SK-MEL-5 (cell line): ENCODE measurements around the gene SLC35B2. TPM values are rescaled to one million over a fixed set of nuclear protein-coding genes. Genes with fewer than 3 reads are reported as not detected.

Experiments
- DNase-seq: peaks from one replicate; pipeline ENCODE4 v3.0.0-alpha.2; 2016; ENCODE audit warnings: low read depth, low spot score
- in situ Hi-C: cut with HindIII; loops from 2 replicates; pipeline ENCODE4 v1.10.0; 2016; ENCODE audit warnings: low sequenced_read_pairs, high pct_unique_total_duplicates, low pct_unique_long_range_greater_than_20kb
- total RNA-seq: library from RNA; depleted of rRNA; stranded (reverse); fragments of >200 nt; shearing (Covaris generic); gene quantifications from 2 replicates; pipeline ENCODE4 v1.2.3, GENCODE V29; 2014

SLC35B2 gene
- total RNA-seq, 1 experiment from 2014 or later: 334 TPM

DNA sequence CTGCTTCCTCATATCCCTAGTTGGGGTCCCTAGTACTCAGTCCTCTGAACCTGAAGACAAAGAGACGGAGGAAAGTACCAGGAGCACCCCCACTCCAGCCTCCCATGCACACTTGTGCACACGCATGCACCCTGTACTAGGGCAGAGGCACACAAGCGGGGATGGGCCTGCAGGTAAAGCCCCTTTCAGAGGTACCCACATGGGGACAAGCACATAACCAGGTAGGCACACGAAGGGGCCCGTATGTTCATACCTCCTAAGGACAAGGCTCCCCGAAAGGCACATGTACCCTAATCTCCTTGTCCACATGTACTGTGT is 14.0 kb upstream of the SLC35B2 start:
- in situ Hi-C loops: no loop called here
- no peak for DNase-seq

DNA sequence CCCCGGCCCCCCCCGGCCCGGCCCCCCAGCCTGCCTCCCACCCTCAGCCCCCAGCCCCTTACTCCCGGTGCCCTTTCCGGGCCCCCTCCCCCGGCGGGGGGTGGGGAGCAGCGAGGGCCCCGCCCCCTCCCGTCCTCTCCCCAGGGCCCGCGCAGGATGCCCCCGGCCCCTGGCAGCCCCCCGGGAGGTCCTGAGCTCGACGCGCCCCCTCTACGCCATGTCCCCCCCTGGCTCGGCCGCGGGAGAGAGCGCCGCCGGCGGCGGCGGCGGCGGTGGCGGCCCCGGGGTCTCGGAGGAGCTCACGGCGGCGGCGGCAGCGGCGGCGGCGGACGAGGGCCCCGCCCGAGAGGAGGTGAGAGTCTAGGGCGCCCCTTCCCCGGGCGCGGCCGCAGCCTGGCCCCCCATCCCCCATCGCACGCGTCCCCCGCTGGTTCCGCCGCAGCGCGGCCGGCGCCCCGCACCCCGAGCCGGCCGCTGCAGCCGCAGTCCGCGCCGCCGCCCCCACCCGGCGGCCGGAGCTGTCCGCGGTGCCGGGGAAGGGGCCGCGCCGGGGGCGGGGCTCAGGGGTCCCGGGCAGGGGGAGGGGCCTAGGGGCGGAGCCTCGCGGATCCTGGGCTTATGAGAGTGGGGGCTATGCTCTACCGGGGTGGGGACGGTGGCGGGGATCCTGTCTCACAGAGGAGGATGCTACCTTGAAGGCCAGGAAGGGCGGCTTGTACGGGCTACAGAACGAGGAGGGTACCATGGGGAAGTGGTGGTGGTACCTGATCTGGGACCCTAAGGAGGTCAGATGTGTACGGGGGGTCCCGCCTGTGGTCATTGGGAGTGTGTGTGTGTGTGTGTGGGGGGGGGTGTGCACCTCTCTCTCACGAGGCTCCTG is 13.4 kb upstream of the SLC35B2 start:
- DNase-seq: no peak
- in situ Hi-C loops: no loop called here

DNA sequence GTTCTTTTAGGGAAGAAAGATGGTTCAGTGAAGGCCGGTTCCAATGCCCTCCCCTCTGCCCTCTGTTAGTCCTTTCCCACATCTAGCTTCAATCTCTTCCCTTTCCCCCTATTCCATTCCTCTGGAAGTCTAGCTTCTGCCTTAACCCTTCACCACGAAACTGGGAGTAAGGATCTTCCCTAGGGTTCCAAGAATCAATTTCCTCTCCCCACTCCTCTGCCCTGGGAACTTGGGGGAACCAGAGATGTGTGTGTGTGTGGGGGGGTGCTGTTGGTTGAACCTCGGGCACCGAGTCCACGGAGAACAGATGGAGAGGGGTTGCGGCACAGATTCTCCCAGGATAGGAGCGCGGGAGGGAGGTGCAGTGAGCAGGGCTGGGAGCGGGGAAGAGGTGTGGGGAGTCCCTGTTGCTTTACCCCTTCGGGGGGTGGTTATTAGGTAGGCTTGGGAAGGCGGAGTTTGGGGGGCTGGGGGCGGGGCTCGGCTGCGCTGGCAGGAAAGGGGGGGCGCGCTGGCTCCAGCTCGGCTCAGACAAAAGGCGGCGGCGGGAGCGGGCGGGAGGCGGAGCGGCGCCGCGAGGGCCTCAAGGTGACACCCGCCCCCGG is 12.7 kb upstream of the SLC35B2 start, which contains the start of gene TMEM151B:
TSS of gene TMEM151B (plus strand) at position 530 of the 605 bp plus-strand sequence. CDS start 293 bp downstream, outside the sequence.
- no peak for DNase-seq
- in situ Hi-C loops: no loop called here

DNA sequence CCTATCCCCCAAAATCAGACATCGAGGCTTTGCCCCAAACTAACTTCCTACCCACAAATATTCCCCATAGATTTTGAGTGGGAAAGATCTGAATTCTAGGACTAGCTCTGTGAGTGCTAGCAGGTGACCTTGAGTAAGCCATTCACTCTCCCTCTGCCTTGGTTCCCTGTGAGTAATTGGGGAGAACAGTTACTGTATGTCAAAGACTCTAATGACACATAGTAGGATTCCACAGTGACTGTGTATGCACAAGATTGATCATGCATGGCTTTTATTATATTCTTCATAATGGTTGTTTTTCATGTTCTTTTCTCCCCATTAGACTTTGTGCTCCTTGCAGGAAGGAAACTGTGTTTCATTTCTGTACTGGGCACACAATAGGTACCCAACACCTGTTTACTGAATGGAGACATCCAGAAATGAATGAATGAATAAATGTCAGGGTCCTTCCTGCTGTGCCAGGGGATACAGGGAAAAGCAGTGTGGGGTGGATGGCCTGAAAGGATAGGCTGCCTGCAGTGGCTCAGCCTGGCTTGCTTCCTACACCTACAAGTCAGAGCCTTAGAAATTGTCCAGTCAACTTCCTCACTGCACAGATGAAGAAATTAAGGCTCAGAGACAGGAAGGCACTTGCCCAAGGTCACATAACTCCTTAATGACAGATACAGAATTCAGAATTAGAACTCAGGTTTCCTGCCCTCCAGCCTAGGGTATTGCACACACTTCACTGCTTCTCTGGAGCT is 12.0 kb upstream of the SLC35B2 start:
- in situ Hi-C loops: no loop called here
- no peak for DNase-seq

DNA sequence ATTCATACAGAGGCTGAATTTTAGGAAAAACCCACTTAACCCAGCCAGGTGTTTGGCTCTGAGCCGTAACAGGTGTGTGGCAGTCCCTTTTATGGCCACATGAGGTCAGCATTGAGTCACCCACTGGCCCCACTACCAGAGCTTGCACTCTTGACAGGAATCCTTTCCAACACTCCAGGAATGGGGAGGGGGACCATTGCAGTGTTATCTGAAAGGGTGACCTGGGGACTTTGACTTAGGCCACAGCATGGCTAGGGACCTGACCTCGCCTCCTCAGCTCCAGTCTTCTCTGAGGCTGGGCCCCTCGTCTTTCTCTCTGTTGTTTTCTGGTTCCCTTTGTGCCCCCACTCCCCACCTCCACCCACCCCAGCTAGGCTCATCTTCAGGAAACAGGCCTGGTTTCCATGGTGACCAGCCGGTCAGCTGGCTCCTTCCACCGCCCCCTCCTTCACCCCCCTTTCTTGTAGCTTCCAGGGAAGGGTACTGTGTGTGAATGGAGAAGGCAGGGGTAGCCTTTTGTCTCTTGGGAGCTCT is 10.8 kb upstream of the SLC35B2 start:
- peak; percentile 61 for DNase-seq
- in situ Hi-C loops: no loop called here

DNA sequence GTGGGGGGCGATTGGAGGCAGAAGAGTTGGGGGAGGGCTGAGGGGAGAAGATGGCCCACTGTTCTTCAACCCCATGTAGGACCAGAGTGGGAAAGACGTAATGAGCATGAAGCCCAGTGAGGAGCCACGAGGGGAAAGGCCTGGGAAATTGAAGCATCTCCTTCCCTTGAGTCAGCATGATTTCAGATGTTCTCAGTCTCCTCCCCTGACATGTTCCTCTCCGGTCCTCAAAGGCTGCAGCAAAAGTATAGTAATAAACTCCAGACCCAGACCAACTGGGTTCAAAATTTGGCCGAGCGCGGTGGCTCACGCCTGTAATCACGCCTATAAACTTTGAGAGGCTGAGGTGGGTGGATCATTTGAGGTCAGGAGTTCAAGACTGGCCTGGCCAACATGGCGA is 9.9 kb upstream of the SLC35B2 start:
- in situ Hi-C loops: no loop called here
- no peak for DNase-seq

DNA sequence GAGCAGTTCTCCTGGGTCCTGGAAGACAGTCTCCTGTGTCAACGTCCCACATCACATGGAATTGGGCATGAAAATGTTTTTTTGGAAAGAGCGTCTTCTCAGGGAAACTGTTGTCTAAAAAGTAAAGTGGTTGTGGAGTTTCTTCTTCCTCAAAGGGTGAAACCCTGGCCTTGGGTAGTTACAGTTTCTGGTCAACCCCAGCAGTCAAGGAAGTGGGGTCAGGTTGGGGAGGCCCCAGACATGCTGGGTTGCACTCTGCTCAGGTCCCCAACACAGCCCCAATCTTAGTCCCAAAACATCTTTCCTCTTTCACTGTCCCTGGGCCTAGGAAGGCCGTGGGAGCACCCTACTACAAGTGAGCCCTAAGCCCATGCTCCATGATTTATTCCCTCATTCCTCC is 9.0 kb upstream of the SLC35B2 start:
- in situ Hi-C loops: no loop called here
- DNase-seq: no peak

DNA sequence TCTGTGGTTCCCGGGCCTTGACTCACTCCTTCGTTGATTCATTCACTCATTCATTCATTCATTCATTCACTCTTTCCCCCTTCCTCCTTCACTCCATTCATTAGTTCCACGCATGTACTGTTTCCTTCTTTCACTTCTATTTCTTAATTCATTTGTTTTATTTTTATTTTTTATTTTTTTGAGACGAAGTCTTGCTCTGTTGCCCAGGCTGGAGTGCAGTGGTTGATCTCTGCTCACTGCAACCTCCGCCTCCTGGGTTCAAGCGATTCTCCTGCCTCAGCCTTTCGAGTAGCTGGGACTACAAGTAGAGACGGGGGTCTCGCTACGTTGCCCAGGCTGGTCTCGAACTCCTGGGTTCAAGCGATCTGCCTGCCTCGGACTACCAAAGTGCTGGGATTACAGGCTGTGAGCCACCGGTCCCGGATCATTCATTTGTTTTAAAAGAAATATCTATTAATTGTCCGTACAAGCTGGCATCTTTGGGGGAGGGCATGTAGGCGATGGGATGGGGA is 8.4 kb upstream of the SLC35B2 start:
- no peak for DNase-seq
- in situ Hi-C loops: no loop called here

DNA sequence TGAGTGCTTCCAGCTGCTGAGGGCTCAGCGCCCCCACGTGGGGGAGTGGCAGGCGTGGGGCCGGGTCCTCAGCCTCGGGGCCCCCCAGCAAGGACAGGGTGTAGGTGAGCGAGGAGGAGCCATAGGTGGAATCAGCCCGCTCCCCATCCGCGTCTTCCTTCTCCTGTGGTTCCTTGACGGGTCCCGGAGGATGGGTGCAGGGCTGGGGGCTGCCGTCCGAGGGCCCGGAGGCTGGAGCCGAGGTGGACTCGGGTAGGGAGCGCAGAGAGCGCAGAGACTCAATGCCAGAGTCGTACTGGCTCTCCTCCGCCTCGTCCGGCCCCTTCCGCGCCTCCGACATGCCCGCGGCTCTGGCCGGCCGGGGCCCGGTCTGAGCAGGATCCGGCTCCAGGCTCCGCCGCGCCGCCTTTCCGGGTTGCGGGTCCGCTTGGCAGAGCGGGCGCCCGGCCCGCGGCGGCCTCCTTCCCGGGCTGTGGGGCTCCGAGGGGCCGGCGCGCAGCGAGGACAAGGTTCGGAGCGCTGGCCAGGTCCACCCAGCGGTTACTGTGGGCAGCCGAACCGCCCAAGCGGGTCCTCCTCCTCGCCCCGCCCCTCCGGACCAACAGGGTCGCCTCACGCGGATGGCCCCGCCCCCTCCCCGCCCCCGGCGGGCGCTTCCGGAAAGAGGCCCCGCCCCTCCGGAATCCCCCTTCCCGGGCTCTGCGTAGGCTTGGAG is 7.8 kb upstream of the SLC35B2 start, which contains the start of gene NFKBIE:
TSS of gene NFKBIE (minus strand) at position 545 of the 715 bp plus-strand sequence. CDS start at position 340, 205 bp downstream.
- peak; percentile 87 for DNase-seq
- in situ Hi-C loops: no loop called here

DNA sequence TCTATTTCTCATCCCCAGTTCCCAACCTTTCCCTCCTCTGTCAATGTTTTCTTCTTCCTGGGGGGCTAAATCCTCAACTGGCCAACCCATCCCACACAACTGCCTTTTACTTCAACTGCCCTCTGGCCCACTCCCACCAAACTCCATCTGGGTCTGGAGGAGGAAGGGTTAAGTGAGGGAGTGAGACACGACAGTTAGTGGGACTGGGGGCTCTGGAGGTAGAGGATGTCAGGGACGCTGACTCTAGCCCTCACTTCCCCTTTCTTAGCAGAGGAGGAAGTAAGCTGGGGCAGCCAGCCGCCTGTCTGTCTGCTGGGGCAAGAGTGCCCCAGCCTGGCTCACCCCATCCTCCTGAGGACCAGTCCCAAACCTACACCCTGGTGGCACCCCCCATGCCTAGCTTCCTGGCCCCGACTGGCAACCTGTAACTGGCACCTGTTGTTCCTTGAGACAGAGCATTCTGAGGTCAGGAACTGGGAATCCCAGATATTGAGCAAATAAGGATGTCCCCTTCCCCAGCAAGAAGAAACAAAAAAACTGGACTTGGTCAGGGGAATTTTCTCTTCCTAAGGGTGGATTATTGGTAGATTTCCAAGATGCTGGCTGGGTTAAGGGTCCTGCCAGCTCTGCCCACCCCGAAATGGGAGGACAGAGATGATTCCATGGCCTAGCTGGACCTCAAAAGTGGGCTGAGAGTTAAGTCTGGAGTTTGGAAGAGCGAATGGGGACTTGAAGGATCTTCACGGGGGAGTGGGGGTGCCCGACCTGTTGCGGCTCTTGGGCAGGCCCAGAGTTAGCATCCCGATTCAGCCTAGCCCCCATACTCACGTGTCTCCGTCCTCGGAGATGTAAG is 7.1 kb upstream of the SLC35B2 start:
- in situ Hi-C loops: no loop called here
- no peak for DNase-seq

DNA sequence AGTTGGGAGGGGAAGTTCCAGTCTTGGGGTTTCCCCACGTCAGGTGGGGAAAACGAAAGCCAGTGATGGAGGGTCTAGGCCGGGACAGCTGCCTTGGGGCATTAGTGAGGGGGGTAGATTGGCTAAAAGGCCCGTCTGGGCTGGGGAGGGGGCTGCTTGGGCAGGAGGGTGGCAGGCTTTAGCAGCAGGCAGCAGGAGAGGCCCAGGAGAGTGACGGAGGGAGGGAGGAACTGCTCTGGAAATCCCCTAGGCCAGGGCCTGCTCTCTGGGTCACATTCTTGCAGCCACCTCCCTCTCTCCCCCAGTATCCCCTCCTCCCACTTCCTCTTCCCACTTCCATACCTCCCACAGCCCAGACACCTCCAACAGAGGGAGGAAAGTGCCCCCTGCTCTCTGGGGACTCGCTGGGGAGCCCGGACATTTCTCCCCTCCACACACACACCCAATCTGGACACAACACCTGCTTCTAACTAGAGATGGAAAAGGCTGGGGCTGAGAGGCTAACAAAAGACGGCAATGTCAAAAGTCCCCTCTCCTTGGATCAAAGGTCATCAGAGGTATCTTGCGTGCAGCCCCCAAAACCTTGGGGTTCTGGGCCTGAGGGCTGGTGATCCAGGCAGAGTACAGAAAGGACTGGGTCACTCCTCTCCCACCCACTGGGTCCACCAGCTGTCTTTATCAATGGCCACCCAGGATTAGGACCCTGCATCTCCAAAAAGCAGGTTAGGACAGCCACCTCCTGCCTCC is 6.2 kb upstream of the SLC35B2 start:
- no peak for DNase-seq
- in situ Hi-C loops: no loop called here

DNA sequence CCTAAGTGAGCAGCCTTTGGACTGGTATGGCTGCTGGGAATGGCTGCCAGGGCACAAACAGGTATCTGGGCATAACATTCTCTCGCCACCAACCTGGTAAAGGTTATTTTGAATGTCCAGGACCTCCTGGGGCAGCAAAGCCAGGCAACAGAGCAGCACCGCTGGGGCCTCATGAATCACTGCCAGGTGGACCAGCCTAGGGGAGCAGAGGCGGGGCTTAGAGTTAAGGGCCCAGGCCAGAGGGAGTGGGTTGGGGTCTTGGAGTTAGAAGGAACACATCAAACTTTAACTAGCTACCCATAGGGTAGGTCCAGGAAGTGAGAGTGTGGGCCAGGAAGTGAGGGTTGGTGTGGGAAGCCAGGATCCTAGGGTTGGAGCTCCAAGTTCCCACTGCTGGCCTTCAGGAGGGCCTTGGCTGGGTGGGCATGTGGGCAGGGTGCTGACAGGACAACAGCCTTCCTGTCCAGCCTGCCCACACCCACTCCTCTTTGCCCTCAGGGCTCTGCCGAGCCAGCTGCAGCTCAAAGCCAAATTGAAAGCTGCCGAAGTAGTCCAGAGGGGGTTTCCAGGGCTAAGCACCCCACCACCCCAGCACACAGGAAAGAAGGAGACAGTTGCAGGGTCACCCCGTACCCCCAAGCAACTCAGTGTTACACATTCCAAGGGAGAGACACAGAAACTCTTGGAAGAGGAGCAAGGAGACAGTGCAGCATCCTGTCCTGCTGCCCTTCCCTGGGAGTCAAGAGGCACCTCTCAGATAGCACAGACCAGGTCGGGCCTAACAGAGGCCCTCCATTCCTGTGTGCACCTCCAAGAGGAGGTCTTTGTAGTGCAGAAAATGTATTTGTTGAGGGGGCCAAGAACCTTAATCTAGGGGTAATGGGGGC is 5.4 kb upstream of the SLC35B2 start:
- in situ Hi-C loops: no loop called here
- DNase-seq: no peak

DNA sequence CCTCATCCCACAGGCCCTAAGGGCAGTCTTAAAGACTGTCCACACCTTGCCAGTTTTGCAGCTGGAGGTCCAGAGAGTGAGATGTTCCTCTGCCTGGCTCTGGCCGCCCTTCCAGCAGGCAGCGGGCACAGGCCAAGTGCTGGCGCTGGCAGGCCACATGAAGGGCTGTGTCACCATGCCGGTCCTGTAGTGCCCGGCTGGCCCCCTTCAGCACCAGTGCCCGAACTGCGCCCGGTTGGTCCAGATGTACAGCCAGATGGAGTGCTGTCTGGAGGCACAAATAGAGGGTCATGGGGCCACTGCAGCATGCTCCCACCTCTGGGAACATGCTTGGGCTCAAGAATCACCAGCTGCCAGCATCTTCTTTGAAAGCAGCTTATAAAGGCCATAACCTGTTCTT is 4.3 kb upstream of the SLC35B2 start:
- DNase-seq: no peak
- in situ Hi-C loops: no loop called here

DNA sequence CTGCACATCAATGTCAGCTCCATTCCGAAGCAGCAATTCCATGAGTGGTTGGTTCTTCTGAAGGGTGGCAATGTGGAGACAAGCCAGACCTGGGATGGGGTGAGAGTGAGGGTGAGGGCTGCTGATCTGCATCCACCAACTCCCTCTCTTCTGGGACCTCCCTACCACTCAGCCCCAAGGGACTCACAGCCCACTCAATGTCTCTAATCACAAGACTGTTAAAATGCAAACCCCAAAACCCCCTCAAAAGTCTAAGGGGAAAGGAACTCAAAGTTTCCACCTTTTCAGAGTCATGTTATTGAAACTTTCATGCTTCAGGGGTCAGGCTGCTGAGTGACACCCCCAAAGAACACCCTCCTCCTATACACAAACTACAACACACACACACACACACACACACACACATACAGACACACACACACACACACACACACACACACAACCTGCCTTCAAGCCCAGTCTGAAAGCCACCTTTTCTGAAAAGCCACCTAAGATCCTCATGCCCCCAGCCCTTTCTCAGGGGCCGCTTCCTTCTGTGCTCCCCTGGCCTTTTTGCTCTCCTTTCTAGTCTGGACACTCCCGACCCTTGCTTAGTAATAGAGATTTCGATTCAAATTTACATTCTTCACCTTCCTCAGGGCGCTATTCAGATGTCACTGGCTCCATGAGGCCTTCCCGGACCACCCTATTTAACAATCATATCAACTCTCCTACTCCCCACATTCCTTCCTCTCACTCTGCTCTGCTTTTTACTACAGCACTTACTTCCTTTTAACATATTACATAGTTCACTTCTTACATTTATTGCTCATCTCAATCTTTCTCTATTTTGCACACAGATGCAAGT is 3.3 kb upstream of the SLC35B2 start:
- DNase-seq: no peak
- in situ Hi-C loops: no loop called here
